LHCN-M2 (cell line): ENCODE measurements around the gene POLR3K. TPM values are rescaled to one million over a fixed set of nuclear protein-coding genes. Genes with fewer than 3 reads are reported as not detected.

Experiments
- DNase-seq: peaks from one replicate; pipeline ENCODE4 v3.0.0-alpha.2; 2012; ENCODE audit warnings: low read depth
- polyA plus RNA-seq: library from polyadenylated mRNA; unstranded; fragments of >200 nt; gene quantifications from one replicate; pipeline ENCODE4 v1.2.1, GENCODE V29; 2012; ENCODE audit warnings: missing spikeins
- total RNA-seq: library from RNA; depleted of rRNA; stranded (reverse); fragments of >200 nt; gene quantifications from 2 replicates; pipeline ENCODE4 v1.2.3, GENCODE V29; 2014; rRNA removed

The POLR3K gene
- 4.0 and 6.7 TPM in 2 replicates for total RNA-seq
- polyA plus RNA-seq: 20.5 TPM

DNA sequence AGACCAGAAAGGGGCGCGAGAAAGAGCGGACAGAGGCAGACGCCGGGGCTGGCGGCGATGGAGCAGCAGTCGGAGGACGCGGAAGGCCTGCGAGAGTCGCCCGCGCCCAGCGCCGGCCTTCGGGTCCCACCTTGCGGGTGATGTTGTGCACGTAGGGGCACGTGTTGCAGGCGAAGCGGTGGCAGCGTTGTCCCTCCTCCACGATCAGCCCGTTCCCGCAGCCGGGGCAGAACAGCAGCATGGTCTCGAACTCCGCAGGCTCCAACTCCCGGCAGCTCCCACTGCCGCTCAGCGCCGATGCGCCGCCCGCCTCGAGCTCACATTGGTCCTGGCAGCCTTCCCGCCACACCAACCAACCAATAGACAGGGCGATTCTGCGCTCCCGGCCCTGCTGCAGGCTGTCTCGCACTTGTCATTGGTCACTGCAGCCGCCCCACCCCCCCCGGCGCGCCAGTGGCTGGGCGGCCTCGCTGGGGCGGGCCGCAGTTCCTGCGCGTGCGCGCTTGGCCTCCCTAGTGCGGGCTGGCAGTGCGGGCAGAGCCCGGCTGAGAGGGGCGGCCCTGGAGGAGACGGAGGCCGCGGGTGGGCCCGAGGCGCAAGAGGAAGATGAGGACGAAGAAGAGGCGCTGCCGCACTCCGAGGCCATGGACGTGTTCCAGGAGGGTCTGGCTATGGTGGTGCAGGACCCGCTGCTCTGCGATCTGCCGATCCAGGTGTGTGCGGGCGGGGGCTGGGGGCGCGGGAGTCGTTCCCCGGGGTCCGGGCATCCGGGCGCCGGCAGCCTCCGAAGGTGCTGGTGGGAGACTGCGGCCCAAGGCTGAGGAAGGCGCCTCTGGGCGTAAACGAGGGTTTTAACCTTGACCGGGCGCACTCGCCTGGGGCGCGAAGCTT is at the start of gene POLR3K, which contains the start of gene SNRNP25:
Gene POLR3K (minus strand): TSS at position 263 of the 891 bp plus-strand sequence. CDS start 22 bp downstream, at position 241.
Gene SNRNP25 (plus strand): TSS at position 483 of the 891 bp plus-strand sequence. CDS start 189 bp downstream, at position 672.
- DNase-seq: peak; percentile 97

DNA sequence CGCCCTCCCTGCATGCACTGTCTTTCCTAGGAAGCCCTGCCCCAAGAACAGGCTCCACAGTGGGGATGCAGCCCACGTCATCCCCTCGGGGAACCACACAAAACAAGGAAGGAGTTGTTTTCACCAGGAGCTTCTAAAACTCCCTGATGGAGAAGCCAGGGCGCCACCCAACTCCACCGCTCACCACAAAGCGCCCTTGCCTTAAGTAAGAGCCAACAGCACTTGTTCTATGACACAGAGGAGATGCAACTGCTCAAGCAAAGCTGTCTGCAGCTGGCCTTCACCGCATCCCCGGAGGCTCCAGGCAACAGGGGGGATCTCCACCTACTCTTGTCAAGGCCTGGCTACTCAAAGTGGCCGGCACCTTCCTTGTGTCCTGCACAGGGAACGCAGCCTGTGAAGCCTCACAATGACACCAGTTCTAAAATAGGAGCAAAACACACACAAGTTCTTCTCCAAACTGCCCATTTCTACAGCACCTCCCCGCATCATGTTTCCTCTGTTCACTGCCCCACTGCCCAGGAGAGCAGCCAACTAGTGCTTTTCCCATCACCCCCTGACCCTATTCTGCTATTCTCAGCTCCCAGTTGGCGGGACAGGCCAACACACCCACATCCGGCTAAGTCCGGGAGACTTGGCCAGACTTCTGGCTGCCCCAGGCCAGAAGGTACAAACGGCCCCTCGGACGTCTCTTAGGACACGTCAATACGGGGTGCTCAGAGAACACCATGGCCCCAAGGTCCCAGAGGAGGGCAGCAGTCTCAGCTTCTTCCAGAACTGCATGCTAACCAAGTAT is 48.9 kb upstream of the POLR3K start:
- no peak for DNase-seq

DNA sequence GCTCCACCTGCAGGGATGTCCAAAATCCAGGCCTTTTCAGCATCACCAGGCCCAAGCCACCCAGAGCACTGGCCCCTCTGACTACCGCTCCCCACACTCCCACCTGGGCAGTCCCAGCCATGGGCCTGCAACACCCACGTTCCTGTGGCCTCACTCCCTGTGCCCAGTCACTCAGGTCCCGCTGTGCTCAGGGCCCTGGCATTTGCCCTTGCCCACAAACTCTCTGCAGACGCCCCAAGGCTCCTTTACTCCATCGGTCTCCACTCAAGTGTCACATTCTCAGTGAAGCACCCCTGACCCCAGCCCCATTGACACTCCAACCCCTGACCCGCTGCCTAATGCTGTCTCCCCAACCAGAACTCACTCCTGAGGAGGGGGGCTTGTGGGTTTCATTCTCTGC is 48.2 kb upstream of the POLR3K start:
- no peak for DNase-seq

DNA sequence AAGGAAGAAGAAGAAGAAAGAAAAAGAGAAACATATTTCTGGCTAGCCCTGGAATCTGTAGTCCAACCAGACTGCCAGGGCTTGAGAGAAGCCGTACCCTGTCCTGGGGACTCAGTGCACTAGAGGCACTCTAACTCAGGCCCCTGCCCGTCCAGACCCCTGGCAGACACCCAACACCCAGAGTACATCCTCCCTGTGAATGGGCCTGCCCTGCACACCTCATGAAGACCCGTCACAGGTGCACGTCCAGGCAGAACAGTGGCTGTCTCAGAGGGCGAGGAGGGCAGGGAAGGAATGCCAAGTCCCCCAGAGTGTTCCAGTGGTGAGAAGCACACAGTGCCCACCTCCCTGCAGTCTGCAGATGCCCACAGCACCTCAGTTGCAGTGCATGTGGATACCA is 47.6 kb upstream of the POLR3K start:
- DNase-seq: no peak

DNA sequence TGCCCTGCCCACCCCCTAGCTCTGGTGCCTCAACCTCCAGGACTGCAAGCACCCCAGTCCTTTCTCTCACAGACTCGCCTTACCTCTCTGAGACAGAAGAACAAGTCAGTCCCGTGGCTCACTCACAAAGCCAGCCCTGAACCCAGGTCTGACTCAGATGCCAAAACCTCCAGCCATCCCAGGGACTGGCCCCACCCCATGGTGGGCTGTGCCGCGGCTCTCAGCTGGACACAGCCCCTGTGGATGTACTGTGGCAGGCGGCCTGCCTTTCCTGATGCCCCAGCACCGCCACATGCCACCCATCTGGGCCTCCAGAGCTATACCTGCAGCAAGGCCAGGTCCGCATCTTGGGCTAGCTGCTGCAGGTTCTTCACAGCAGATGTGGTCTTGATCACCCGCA is 44.4 kb upstream of the POLR3K start:
- peak; percentile 49 for DNase-seq

DNA sequence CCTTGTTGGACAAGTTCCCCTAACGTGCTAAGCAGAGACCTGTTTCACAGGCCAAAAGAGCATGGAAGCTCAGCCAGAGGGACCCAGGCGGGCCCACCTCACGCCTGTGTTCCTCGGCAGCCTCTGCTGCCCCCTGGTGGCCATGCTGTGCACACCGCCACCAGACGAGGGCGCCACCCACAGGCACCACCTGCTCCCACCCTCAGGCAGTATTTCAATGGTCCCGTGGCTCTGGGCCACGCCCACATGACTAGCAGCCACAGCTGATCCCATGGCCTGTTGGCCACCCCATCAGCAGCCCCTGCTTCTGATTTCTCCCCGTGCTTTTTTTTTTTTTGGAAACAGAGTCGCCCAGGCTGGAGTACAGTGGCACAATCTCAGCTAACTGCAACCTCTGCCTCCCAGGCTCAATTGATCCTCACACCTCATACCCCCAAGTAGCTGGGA is 43.5 kb upstream of the POLR3K start:
- DNase-seq: peak; percentile 92

DNA sequence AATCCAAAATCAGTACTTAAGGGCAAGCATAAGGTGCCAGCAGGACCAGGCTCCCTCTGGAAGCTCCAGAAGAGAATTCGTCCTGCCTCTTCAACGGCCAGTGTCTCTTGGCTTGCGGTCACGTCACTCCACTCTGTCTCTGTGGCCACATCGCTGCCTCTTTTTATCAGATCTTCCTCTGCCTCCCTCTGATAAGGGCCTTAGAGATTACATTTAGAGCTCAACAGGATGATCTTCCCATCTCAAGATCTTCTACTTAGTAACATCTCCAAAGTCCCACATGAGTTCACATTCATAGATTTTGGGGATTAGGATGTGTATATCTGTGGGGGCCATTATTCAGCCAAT is 41.5 kb upstream of the POLR3K start:
- no peak for DNase-seq

DNA sequence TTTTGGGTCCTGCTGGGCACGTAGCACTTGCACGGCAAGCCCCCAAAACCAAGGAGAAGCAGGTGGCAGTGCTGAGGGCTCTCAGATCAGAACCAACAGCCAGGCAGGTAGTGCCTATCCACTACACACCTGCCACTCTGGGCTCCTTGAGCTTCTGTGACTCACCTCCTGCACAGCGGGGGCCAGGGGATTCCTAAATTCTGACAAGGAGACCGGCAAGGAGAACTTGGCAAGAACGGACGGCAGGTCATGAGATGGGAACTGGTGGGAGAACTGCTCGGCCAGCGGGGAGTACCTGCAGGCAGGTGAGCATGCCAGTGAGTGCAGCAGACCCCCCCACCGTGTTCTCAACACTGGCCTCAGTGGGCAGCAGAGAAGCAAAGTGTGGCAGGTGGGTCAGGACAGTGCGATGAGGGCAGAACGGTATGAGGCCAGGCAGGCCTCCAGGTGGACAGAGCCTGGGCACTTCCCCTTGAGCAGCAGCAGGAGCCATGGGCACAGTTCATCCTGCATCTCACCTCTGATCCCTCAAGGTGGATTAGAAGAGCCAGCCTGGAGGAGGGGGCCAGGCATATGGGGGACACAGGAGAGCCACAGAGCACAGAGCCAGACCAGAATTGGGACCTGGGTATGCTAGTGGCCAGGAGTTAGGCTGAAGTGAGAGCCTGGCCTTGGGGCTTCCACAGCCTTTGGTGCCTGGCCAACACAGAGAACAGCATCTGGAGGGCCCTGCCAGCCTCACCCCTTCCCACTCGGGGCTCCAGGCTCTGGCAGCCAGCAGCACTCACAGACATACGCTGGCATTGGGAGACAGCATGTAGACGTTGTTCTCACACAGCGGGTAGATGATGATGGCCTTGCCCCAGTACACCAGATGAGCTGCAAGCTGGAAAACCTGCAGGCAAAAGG is 39.3 kb upstream of the POLR3K start:
- DNase-seq: no peak

DNA sequence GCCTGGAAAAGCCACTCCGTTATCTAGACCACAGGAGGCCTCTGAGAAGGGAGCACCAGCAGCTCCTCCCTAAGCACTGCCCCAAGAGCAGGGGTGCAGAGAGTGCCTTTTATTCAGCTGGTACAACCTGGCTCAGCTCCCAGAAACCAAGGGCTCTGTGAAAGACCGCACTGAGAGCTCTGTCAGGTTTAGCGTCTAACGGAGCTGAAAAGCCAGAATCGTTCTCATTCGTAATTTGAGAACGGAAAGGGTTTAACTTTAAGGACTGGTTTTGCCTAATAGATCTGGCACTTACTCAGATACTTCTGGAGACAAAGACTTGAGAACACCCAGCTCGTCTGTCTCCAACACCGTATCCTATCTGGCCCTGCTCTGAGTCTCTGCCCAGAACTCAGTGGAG is 38.1 kb upstream of the POLR3K start:
- DNase-seq: no peak

DNA sequence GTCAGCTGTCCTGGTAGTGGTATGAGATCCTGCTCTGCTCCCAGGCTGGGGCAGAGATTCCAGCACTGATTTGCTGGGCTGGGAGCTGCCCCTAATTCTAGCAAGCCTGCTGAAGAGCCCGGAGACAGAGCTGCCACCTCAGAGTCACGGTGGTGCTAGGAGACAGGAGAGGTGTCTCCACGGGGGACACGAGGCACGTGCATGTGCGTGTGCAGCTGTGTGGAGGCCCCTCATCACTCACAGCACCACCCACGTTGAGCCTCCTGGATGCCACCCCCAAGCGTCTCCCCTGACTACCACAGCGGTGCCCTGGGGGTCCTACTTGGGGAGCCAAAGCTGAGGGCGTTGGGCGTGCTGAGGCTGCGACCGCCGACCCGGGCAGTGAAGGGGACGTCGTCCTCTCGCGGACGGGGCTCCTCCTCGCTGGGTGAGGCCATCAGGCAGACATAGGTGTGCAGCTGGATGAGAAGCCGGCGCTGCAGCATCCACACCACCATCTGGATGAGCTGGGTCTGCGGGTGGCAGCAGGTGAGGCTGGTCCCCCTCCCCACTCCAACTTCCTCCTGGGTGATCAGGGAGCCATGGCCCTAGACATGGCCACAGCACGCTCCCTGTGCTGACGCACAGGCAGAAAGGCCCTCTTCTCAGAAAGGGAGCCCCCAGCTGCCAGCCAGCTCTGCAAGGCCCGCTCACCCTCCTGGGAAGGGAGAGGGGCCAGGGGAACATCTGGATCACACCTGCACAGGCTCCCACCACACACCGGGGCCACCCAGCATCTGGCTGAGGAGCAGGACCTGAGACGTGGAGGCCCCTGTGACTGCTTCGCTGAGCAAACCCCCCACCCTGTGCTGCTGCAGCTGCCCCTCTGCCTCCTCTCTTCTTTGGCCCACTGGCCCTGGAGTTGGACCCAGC is 36.2 kb upstream of the POLR3K start:
- DNase-seq: no peak

DNA sequence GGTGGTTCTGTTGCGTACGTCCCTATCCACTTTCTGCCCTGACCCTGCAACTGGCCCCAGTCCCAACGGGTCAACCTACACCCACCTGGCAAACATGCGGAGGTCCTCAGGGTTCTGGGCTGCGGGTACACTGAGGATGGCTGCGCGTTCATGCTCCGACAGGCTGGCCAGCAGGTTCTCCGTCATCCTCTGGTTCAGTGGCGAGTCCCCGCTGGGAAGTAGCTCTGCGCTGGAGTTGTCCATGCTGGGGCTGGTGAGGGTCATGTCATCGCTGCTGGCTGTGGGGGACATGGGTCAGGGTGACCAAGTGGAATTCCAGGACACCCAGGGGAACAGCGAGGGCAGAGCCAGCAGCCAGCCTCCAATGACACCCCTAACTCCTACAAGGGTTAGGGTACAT is 35.2 kb upstream of the POLR3K start:
- DNase-seq: no peak

DNA sequence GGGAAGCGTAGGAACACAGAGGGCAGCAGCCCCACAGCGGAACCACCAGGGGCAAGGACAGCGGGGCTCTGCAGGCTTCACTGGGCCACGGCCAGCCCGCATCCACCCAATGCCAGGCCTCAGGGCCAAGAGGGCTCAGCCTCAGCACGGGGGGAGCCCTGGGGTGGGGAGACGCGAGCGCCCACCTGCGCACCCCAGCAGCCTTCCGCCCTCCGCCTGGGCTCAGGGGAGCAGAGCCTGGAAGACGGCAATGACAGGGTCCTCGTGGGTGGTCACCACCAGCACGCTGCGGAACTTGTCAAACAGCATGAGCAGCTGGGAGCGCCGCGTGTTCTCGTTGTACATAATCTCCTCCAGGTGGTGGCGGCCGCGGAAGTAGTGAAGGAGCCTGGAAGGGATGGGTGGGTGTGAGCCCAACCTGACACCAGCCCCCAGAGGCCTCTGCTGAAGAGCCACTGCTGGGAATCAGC is 33.1 kb upstream of the POLR3K start:
- DNase-seq: no peak

DNA sequence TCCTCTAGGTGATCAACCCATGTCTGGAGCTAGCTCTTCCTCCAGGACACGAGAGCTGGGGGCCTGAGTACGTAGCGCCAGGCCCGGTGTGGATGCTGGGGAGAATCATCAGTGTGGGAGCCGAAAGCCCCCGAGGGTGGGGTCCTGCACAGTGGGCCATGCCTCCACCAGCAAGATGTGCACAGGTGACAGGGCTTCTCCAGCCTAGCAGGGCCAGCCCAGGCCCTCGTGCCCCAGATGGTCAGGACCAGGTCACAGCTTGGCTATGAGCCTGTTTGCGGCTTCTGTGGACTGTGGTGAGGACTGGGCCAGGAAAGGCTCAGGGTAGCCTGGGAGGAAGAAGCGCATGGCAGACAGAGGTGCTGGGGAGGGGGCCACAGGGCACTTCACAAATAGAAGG is 32.5 kb upstream of the POLR3K start:
- DNase-seq: no peak

DNA sequence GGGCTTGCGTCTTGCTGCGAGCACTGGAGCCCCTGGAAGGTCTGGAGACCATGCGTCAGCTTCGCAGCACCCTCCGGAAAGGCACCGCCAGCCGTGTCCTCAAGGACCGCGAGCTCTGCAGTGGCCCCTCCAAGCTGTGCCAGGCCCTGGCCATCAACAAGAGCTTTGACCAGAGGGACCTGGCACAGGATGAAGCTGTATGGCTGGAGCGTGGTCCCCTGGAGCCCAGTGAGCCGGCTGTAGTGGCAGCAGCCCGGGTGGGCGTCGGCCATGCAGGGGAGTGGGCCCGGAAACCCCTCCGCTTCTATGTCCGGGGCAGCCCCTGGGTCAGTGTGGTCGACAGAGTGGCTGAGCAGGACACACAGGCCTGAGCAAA is 32.0 kb upstream of the POLR3K start:
- DNase-seq: no peak

DNA sequence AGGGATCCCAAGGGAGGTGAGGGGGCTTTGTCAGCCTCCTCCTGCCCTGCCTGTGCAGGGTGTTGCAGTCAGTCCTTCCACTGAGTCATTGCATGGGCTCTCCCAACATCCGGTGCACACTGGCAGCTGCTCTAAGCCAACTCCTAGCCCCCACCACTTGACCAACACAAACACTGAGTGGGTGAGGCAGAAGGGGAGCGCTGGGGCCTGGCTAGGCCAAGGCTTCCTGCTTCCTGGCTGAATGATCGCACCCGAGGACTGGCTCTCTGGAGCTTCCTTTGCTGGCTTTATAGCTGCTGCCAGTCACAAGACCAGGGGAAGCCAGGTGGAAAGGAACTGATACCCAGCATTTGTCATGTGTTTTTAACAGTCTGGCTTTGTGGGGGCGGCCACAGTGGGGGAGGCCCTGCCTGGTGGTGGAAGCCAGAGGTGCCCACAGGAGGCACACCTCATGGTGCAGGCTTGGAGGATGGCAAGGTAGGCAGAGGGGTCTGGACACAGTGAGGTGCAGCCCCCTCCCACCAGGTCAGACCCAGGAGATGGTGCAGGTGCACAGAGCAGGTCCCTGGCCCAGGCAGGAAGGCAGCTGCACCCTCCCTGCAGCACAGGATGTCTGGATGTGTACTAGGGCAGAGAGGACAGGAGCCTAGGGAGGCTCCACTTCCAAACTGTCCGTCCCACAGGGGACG is 31.5 kb upstream of the POLR3K start:
- peak; percentile 99 for DNase-seq

DNA sequence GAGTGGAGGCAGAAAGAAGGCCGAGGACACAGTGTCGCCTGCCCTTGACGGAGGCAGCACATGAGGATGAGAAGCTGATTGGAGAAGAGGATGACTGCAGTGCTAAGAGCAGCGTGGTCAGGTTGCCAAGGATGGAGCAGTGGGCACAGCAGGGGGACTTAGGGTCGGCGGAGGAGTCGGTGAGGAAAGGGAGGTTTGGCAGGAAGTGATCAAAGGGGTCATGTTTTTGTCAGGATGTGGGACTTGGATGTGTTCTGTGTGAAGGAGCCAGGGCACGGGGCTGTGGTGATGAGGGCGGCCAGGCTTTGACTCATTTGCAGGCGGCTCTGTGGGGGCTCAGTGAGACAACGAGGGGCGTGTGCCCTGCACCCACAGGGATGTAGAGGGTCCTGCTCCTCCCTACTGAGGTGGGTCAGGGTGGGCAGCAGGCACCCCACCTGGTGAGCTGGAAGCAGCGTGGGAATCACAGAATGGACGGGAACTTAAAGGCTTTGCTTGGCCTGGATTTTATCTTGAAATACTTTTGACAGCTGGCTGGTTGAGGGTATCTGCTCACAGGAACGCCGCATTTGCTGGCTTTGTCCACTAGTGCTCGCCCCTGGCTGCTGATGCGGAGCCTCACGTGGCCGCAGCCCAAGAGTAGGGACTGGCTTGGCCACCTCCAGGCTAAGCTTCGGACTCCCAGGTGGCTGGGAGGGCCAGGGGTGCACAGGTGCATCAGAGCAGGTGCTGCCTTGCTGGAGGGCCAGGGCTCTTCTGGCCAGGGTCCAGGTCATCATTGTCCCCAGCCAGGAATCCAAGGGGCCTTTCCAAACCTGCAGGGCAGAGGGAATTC is 30.6 kb upstream of the POLR3K start:
- DNase-seq: peak; percentile 73

DNA sequence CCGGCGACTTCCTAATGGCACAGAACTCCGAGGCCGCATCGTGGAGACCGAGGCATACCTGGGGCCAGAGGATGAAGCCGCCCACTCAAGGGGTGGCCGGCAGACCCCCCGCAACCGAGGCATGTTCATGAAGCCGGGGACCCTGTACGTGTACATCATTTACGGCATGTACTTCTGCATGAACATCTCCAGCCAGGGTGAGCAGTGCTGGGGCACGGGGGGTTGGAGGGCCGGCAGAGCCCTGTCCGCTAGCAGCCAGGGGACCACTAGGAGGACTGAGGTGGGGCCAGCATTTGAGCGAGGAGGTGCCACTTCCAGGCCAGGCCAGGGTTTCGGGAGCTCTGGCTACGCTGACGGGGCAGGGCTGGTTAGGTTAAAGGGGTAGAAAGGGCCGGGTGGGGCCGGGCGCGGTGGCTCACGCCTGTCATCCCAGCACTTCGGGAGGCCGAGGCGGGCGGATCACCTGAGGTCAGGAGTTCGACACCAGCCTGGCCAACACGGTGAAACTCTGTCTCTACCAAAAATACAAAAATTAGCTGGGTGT is 29.7 kb upstream of the POLR3K start:
- no peak for DNase-seq
